ENCODE data around the gene RILPL2. TPM values are rescaled to one million over a fixed set of nuclear protein-coding genes. Genes with fewer than 3 reads are reported as not detected.
"Not testable (repeated sequence)": the region's sequence is repeated elsewhere in the genome, so short reads cannot be mapped to it uniquely, and the experiment has no call there.

RILPL2 gene, protein sequence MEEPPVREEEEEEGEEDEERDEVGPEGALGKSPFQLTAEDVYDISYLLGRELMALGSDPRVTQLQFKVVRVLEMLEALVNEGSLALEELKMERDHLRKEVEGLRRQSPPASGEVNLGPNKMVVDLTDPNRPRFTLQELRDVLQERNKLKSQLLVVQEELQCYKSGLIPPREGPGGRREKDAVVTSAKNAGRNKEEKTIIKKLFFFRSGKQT
- total RNA-seq, result 1 to 10 TPM; 3.1 to 4.6 TPM

- peak; percentile 92 for DNase-seq (ENCODE audit: low spot score)
- H3K4me1 ChIP-seq, result peaks cover 0 to 46% of the 10 kb centered on the region in 2 donors
- H3K27ac ChIP-seq, result peak within 1 kb of the TSS; percentile 73 to 77
Measured at GRCh38 chr12:123436017-123436964, at the start of gene RILPL2. TSS of gene RILPL2 (minus strand) at chr12:123436684. CDS start at chr12:123436420, 264 bp downstream.

GRCh38 chr12:123485756-123486155 lies 49.3 kb upstream of the RILPL2 start:
- H3K36me3 ChIP-seq, result peaks cover 42% of the 10 kb centered on the region
- H3K27ac ChIP-seq, result peak overlapping the region; percentile 30 to 60
- peaks cover 0 to 4% of the 10 kb centered on the region in 2 donors for H3K4me1 ChIP-seq
- H3K27me3 ChIP-seq, result no peaks in the 10 kb centered on the region
- DNase-seq (ENCODE audit: low spot score), result no peak
- TF ChIP-seq, protein P1, sequence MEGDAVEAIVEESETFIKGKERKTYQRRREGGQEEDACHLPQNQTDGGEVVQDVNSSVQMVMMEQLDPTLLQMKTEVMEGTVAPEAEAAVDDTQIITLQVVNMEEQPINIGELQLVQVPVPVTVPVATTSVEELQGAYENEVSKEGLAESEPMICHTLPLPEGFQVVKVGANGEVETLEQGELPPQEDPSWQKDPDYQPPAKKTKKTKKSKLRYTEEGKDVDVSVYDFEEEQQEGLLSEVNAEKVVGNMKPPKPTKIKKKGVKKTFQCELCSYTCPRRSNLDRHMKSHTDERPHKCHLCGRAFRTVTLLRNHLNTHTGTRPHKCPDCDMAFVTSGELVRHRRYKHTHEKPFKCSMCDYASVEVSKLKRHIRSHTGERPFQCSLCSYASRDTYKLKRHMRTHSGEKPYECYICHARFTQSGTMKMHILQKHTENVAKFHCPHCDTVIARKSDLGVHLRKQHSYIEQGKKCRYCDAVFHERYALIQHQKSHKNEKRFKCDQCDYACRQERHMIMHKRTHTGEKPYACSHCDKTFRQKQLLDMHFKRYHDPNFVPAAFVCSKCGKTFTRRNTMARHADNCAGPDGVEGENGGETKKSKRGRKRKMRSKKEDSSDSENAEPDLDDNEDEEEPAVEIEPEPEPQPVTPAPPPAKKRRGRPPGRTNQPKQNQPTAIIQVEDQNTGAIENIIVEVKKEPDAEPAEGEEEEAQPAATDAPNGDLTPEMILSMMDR (IDR thresholded peaks at IDR 0.05), result no peak
- no peak overlapping the region for H3K4me3 ChIP-seq
- H3K9me3 ChIP-seq, result no peaks in the 10 kb centered on the region

More at GRCh38 chr12:123436017-123436964, at the start of gene RILPL2:
- Histone ChIP-seq H3K9me3 (no peaks in the 10 kb centered on the region), H3K4me3 (peak within 1 kb of the TSS; percentile 78 to 87), H3K36me3 (no peaks in the 10 kb centered on the region), H3K27me3 (no peaks in the 10 kb centered on the region)
- TF ChIP-seq, protein P1 (IDR thresholded peaks at IDR 0.05), result no peak

GRCh38 chr12:123483602-123484248 lies 47.2 kb upstream of the RILPL2 start:
- Histone ChIP-seq H3K9me3 (no peaks in the 10 kb centered on the region), H3K4me3 (no peak overlapping the region), H3K27ac (peak overlapping the region in 1 of 2 donors; percentile 60), H3K4me1 (peaks cover 0 to 17% of the 10 kb centered on the region in 2 donors), H3K36me3 (peaks cover 42% of the 10 kb centered on the region), H3K27me3 (no peaks in the 10 kb centered on the region)
- TF ChIP-seq, protein P1 (IDR thresholded peaks at IDR 0.05), result no peak
- DNase-seq (ENCODE audit: low spot score), result no peak

DNA sequence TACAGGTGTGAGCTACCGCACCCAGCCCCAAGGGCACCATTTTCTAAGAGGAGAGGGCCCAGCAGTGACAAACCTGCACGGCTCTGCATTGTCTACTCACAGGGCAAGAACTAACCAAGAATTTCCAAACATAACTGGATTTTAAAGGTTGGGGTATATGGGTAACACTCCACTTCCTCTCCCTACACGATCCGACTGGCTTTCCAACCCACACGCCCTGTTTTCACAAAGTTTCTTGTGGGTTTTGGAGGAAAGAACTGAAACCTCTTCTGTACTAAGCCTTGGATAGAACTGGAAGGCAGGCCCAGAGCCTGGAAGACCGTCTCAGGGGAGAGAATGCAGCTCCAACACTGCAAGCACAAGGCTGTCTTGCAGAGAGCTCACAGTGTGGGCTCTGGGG lies 46.4 kb upstream of the RILPL2 start:
- Histone ChIP-seq H3K4me3 (no peak overlapping the region), H3K27ac (peak overlapping the region in 1 of 2 donors; percentile 60), H3K27me3 (no peaks in the 10 kb centered on the region), H3K4me1 (peaks cover 0 to 22% of the 10 kb centered on the region in 2 donors), H3K9me3 (no peaks in the 10 kb centered on the region), H3K36me3 (peaks cover 47% of the 10 kb centered on the region)
- TF ChIP-seq, protein P1 (IDR thresholded peaks at IDR 0.05), result no peak
- no peak for DNase-seq (ENCODE audit: low spot score)

- H3K27ac ChIP-seq, result peak overlapping the region in 1 of 2 donors; percentile 92
- peaks cover 0 to 22% of the 10 kb centered on the region in 2 donors for H3K4me1 ChIP-seq
- not testable (repeated sequence) for H3K4me3 ChIP-seq; DNase-seq (ENCODE audit: low spot score); H3K9me3 ChIP-seq; H3K27me3 ChIP-seq
- peaks cover 61% of the 10 kb centered on the region for H3K36me3 ChIP-seq
Measured at GRCh38 chr12:123481251-123481650, 44.8 kb upstream of the RILPL2 start.
